ENCODE measurements around the gene SLC66A1. TPM values are rescaled to one million over a fixed set of nuclear protein-coding genes. Genes with fewer than 3 reads are reported as not detected.

SLC66A1 gene
- total RNA-seq, 1 donor from 2014 or later, result 15.3 TPM

DNA sequence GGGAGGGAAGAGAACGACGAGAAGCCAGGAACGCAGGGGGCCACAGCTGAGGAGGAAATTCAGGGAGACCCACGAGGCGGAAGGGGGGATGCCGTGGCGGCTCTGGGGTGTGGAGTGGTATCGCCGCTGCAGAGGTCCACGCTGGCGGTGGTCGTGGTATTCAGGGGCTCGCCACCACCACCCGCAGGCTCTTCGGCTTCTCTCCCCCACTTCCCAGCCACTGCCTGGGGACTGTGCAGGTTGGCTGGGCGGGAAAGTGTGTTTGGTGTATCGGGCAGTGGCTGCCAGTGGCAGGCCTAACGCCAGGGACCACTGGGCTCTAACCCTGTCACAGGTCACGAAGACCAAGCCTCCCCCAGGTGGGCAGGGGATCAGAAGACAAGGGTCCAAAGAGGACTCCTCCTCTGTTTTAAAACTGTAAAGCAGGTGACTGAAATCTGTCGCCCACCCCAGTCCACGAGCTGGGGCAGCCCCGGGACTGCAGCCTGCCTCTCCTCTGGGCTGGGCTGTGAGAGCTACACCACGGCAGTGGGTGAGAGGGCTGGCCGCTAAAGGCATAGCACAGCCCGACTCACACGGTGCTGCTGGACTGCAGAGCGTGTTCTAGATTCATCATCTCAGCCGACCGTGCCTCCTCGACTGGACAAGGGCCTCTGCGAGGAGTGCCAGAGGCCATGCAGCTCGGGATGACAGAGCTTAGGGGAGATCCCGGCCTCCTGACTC, 30.9 kb downstream of the SLC66A1 start:
- no peak for DNase-seq (ENCODE audit: low read depth, low spot score)

DNA sequence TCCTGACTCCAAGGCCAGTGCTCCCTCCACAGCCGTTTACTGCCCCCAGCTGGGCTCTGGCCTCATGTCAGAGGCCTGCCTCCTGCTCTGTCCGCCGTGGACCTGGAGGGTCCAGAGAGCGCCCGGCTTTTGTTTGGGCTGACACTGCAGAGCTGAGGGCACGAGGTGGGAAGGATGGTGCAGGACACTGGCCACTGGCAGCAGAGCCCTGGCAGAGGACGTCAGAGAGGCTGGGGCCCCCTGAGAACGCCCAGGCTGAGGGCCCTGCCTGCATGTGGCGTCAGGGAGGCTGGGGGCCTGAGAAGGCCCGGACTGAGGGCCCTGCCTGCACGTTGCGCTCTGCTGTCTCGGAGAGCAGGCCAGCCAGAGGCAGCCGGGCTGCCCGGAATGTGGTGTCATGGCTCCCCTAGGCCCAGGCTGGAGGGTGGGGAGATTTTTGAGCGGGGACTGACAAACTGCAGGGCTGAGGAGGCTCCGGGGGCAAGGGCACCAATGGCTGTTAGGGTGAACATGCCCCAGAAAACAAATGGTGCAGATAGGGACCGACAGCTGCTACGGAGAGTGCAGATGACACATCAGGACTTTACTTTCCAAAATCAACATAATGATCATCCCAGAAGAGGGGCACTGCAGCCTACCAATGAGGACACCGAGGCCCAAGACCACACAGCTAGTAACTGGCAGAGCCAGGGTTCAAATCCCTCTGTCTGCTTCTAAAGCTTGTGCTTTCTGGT, 31.7 kb downstream of the SLC66A1 start:
- no peak for DNase-seq (ENCODE audit: low read depth, low spot score)

GRCh38 chr1:19344372-19344810, 32.3 kb downstream of the SLC66A1 start:
- no peak for DNase-seq (ENCODE audit: low read depth, low spot score)

GRCh38 chr1:19344831-19345230, 32.7 kb downstream of the SLC66A1 start:
- no peak for DNase-seq (ENCODE audit: low read depth, low spot score)

DNA sequence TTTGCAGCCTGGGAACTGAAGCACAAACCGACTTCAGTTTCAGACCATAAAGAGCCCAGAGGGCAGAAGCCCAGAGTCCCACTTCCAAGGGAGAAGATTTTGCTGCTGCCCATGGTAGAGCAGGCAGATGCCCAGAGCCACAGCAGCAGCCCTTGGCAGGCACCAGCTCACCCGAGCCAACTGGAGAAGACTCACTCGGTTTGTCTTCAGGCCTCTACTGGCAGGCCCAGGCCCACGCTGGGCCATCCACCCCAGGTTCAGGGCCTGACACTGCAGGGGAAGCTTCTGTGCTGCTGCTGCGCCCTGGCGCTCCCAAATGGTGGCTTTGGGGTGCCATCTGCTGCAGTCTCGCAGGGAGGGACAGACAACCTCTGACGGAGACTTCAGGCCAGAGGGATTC, 33.3 kb downstream of the SLC66A1 start:
- DNase-seq (ENCODE audit: low read depth, low spot score), result no peak

DNA sequence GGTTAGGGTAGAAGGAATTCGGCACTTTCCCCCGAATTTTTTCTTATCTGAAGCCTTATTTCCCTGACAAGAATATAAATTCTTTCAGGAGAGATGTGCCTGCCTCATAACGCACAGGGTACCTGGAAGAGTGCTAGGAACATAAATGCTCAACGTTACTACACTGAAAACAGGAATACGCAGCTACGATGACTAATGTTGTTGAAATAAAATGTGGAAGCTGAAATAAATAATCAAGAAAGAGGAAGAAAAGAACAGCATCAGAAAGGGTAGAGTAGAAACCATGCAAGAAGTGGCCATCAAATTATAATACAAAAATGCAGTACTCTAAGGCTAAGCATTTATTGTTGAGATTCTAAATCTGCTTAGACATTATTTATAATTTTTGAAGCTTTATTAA, 33.9 kb downstream of the SLC66A1 start:
- no peak for DNase-seq (ENCODE audit: low read depth, low spot score)

- DNase-seq (ENCODE audit: low read depth, low spot score), result no peak
These were observed 35.5 kb downstream of the SLC66A1 start for GRCh38 chr1:19347533-19348172.

DNA sequence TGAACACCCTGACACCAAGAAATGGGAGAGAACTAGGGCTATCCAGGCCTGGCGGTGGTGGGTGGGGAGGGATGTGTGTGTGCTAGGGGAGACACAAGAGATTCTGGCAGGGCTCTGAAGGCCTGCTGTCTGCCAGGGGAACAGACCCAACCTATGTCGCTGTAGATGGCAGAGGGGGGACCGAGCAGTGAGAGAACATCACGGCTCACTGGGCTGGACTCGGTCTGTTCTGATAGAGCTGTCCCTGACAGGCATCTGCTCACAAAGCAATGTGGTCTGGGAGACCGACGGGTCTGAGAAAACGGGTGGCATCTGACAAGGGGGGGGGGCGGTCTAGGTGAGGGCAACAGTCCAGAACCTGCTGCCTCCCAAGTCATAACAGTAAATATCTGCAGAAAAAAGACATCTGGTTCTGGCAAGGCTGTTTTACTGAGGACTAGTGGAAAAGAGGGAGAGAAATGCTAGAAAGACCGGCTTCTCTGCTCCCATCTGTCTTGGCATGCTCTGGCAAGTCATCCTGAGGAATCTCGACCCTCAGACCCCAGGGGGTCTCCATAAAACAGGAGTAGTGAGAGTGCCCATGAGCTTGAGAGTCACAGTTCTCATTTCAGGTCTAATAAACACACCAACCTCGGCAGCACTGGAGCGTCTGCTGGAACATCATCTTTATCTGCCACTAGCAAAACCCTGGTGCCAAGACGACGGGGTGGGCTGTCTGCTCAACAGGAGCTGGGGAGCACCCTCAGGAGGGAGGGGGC, 36.5 kb downstream of the SLC66A1 start:
- no peak for DNase-seq (ENCODE audit: low read depth, low spot score)

- no peak for DNase-seq (ENCODE audit: low read depth, low spot score)
These were observed 37.9 kb downstream of the SLC66A1 start for GRCh38 chr1:19349999-19350398.

DNA sequence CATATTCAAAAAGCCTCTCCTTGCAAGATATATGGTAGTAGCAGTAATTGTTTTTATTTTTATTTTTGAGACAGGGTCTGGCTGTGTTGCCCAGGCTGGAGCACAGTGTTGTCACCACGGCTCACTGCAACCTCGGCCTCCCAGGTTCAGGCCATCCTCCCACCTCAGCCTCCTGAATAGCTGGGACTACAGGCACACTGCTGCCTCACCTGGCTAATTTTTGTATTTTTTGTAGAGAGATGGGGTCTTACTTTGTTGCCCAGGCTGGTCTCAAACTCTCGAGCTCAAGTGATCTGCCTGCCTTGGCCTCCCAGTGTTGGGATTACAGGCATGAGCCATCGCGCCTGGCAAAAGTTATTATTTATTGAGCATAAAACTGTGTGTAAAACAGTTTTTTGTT, 38.4 kb downstream of the SLC66A1 start:
- DNase-seq (ENCODE audit: low read depth, low spot score), result no peak

GRCh38 chr1:19351873-19352272, 39.7 kb downstream of the SLC66A1 start:
- DNase-seq (ENCODE audit: low read depth, low spot score), result no peak

GRCh38 chr1:19352839-19353238, 40.7 kb downstream of the SLC66A1 start:
- no peak for DNase-seq (ENCODE audit: low read depth, low spot score)

DNA sequence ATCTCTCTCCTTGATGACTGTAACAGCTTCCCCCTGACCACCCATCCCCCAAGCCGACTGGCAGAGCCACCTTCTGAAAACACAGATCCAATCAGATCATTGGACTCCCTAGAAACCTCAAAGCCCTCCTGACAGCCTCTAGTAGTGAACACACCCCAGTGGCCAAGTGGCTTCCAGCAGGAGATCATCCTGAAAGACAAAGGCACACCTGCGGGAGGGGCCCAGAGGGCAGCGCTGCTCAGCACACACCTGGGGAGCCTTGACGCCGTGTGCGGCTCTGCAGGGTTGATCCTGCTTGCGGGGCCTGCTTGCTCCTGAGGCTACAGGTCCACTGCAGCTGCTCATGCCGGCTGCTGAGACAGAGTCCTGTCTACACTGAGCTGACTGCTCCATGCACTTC, 41.5 kb downstream of the SLC66A1 start:
- no peak for DNase-seq (ENCODE audit: low read depth, low spot score)

- DNase-seq (ENCODE audit: low read depth, low spot score), result no peak
These were observed 42.4 kb downstream of the SLC66A1 start for GRCh38 chr1:19354531-19354981.

DNA sequence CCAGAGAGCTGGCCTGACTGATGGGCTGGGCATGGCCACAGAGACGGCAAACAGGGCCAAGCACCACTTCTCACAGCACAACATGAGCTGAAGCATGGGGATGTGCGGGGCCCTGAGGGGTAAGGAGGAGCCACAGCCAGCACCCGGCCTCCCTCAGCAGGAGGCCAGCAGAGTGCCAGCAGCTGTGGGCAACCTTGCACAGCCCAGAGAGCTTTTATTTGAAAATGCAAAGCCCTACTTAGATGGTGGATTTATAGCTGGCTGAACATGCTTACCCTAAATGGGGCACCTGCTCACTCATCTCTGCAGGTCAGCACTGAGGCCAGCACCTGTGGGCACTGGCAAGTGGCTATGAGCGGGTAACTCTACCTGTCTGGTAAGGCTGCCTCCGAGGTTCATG, 44.1 kb downstream of the SLC66A1 start:
- DNase-seq (ENCODE audit: low read depth, low spot score), result no peak

DNA sequence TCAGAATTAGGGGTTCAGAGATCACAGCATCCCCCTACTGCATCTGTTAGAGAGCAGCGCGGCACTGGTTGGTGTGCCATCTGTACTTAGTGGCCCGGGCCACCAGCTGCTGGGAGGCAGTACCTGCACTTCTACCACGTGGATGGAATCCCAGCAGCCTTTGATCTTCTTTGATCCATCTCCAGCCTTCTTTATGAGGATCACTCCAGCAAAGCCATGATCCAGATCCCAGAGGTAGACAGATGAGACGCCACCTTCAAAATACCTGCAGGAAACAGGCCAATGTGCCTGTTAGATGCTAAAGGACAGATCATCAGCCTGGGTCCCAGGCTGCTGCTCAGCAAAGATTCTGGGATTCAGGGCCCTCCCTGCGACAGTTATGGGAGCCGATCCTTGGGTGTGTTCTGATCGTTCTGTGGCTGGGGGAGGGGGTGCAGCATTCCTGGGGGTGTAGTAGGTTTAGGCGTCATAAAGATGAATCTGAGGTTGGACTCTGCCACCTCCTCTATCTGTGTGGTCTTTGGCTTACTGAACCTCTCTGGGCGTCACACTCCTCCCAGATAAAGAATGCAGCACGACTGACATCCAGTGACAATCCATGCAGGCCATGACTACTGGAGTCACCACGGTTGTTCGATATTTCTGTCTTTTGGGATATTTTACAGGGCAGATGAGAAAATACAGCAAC, 45.3 kb downstream of the SLC66A1 start:
- no peak for DNase-seq (ENCODE audit: low read depth, low spot score)

DNA sequence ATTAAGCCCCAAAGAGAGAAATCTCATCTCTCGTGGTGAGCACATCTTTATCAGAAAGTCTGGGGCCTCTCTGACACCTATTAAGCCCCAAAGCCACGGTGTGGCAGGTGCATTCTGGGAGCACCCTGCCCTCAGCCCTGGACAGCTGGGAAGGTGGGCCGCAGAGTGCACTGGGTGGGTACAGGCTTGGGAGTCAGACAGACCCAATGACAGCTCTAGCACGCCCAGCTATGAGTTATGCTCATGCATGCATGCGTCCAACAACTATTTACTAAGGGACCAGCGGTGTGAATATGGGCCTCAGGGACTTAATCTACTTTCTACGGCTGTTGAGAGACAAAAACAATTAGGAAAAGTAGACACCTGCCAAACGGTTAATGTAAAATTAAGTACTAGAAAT, 46.6 kb downstream of the SLC66A1 start:
- no peak for DNase-seq (ENCODE audit: low read depth, low spot score)

DNA sequence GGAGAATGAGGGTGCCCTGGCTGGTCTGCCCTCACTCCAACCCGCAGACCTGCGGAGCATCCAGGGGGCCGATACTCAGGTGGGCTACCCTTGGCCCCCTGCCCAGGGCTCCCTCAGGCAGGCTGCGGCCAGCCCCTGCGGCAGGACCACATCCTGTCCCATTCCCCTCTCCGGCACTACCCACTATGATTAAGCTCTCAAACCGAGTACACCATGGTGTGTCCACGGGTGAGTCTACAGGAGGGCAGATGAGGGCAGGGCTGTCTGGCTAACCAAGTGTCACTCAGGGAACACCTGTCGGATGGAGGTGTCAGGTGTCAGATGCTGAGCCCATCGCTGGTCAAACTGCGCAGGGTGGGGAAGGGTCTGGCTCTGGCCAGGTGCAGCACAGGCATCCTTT, 47.2 kb downstream of the SLC66A1 start:
- no peak for DNase-seq (ENCODE audit: low read depth, low spot score)

DNA sequence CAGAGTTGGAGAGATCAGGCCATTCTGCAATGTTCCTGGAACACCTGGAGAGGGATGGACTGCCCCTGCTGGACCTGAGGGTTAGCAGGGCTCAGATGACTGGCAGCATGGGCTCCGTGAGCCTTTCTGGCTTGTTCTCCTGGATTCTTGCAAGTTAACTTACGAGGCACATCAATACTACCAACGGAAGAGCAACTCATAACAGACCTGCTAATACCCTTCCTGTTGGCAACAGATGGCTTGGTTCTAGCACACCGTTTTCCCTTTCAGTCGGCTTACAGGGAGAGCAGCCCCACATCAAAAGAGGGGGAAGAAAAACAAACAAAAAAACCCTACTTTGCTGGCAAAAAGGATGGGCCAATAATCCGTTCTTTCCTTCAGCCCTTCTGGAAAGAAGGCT, 47.9 kb downstream of the SLC66A1 start:
- DNase-seq (ENCODE audit: low read depth, low spot score), result no peak

- no peak for DNase-seq (ENCODE audit: low read depth, low spot score)
These were observed 48.3 kb downstream of the SLC66A1 start for GRCh38 chr1:19360432-19360831.
